HG03439 (cell line): ENCODE data around the gene LSM2.
"Not testable (repeated sequence)": the region's sequence is repeated elsewhere in the genome, so short reads cannot be mapped to it uniquely, and the experiment has no call there.

ENCODE experiments used
- ATAC-seq: cut with Tn5 transposase; IDR thresholded peaks from one replicate; pipeline ENCODE4 v1.9.1; 2021; ENCODE audit warnings: mild to moderate bottlenecking, moderate library complexity; ENCODE audit not compliant: unreplicated experiment

The LSM2 gene

GRCh38 chr6:31806470-31807272 is at the start of gene LSM2:
LSM2 (minus strand) TSS chr6:31806966; CDS start chr6:31806757, 209 bp downstream.
- peak; percentile 89 for ATAC-seq

GRCh38 chr6:31851980-31852718 is 45.4 kb upstream of the LSM2 start:
- not testable (repeated sequence) for ATAC-seq

- ATAC-seq, result no peak
Measured at GRCh38 chr6:31851485-31851832, 44.7 kb upstream of the LSM2 start.

- no peak for ATAC-seq
Measured at GRCh38 chr6:31850765-31851484, 44.2 kb upstream of the LSM2 start.

GRCh38 chr6:31847276-31847978 is 40.7 kb upstream of the LSM2 start:
- no peak for ATAC-seq

GRCh38 chr6:31844507-31844906 is 37.7 kb upstream of the LSM2 start:
- no peak for ATAC-seq

GRCh38 chr6:31842053-31842452 is 35.3 kb upstream of the LSM2 start:
- ATAC-seq, result no peak

GRCh38 chr6:31839779-31840126 is 33.0 kb upstream of the LSM2 start:
- not testable (repeated sequence) for ATAC-seq

GRCh38 chr6:31838968-31839367 is 32.2 kb upstream of the LSM2 start:
- ATAC-seq, result no peak

- not testable (repeated sequence) for ATAC-seq
Measured at GRCh38 chr6:31838114-31838553, 31.4 kb upstream of the LSM2 start.

- ATAC-seq, result no peak
Measured at GRCh38 chr6:31837369-31838113, 30.8 kb upstream of the LSM2 start.

GRCh38 chr6:31836474-31837368 is 30.0 kb upstream of the LSM2 start:
- no peak for ATAC-seq

GRCh38 chr6:31836047-31836473 is 29.3 kb upstream of the LSM2 start:
- no peak for ATAC-seq

GRCh38 chr6:31834367-31835250 is 27.8 kb upstream of the LSM2 start:
- no peak for ATAC-seq

- no peak for ATAC-seq
Measured at GRCh38 chr6:31831350-31832215, 24.8 kb upstream of the LSM2 start.

- no peak for ATAC-seq
Measured at GRCh38 chr6:31830886-31831335, 24.1 kb upstream of the LSM2 start.

GRCh38 chr6:31829633-31830283 is 23.0 kb upstream of the LSM2 start:
- no peak for ATAC-seq
